Kidney (tissue), 14 donors: ENCODE data around the gene PSPC1. TPM values are rescaled to one million over a fixed set of nuclear protein-coding genes. Genes with fewer than 3 reads are reported as not detected.

Source experiments
- DNase-seq, 5 donors: peaks; one replicate each; pipeline ENCODE4 v3.0.0-alpha.2; 2013 to 2020
- FAIRE-seq: peaks from 2 replicates; lab custom pipeline; 2012; peaks lifted over from hg19 to GRCh38; lab: Jason Lieb, UNC
- H3K27ac ChIP-seq, 2 donors: one replicate each; pipeline ENCODE4 v1.7.0; 2013; ENCODE audit warnings: low read depth in 2 of 2, low read length in 2 of 2, inconsistent platforms in 1 of 2
- H3K27me3 ChIP-seq: one replicate; pipeline ENCODE4 v1.7.1; 2013; ENCODE audit warnings: low read length, inconsistent platforms; ENCODE audit not compliant: control insufficient read depth, insufficient read depth
- H3K36me3 ChIP-seq, 3 donors: one replicate each; pipeline versions ENCODE4 v1.7.0 to v1.7.1; 2013; ENCODE audit warnings: low read length in 3 of 3, control low read depth in 1 of 3, inconsistent platforms in 1 of 3; ENCODE audit not compliant: insufficient read depth in 3 of 3, control insufficient read depth in 2 of 3
- H3K4me1 ChIP-seq, 3 donors: one replicate each; pipeline versions ENCODE4 v1.7.0 to v1.7.1; 2013; ENCODE audit warnings: low read length in 3 of 3, inconsistent platforms in 1 of 3, low read depth in 1 of 3; ENCODE audit not compliant: control insufficient read depth in 2 of 3, insufficient read depth in 2 of 3
- H3K4me3 ChIP-seq, 3 donors: one replicate each; pipeline versions ENCODE4 v1.7.0 to v1.8.1; 2013; ENCODE audit warnings: low read length in 3 of 3, control low read depth in 1 of 3, inconsistent platforms in 1 of 3
- H3K9ac ChIP-seq, 3 donors: one replicate each; pipeline versions ENCODE4 v1.7.0 to v1.7.1; 2013; ENCODE audit warnings: low read length in 3 of 3, control low read depth in 1 of 3, inconsistent platforms in 1 of 3
- H3K9me3 ChIP-seq, 3 donors: one replicate each; pipeline versions ENCODE4 v1.7.0 to v1.7.1; 2013; ENCODE audit warnings: low read length in 3 of 3, control low read depth in 1 of 3, inconsistent platforms in 1 of 3; ENCODE audit not compliant: control insufficient read depth in 2 of 3, insufficient read depth in 1 of 3
- intact Hi-C: fragments of 100-400 bp; cut with DNase I; formaldehyde crosslinking; loops from one replicate; pipeline ENCODE4 v1.11.1; 2022
- polyA plus RNA-seq: library from polyadenylated mRNA; stranded (reverse); fragments of 350-450 nt; fragmentation: Illumina TruSeq; extraction: RNeasy Lipid Tissue Mini Kit (QIAGEN cat#74804); gene quantifications from one replicate; pipeline ENCODE4 v1.2.3, GENCODE V29; 2014; ENCODE audit warnings: low read depth, low replicate concordance; ENCODE audit not compliant: insufficient read depth
- total RNA-seq: library from RNA; stranded (reverse); fragmentation: NEBNext Ultra II Directional; extraction: Animal tissue kit (Norgen Biotek cat#: 25700); gene quantifications from one replicate; pipeline ENCODE4 v1.2.1, GENCODE V29; 2021
- TF ChIP-seq, protein P1 (sequence below): IDR thresholded peaks from 3 replicates; pipeline ENCODE4 v1.5.1; 2012; ENCODE audit warnings: mild to moderate bottlenecking, moderate library complexity, borderline replicate concordance; ENCODE audit not compliant: insufficient read depth; ENCODE audit errors: extremely low read depth
- donor health status: control.
- donor health status: control.
- donor health status: control.
- donor health status: control.
- donor health status: control.
- donor health status: DM: yes; HTN: yes; CAD: no.
- donor health status: Normal renal cell carcinoma (clear cell type).

The PSPC1 gene
- total and polyA plus RNA-seq, 2 donors from 2014 or later, result 31.8 to 57.6 TPM

DNA sequence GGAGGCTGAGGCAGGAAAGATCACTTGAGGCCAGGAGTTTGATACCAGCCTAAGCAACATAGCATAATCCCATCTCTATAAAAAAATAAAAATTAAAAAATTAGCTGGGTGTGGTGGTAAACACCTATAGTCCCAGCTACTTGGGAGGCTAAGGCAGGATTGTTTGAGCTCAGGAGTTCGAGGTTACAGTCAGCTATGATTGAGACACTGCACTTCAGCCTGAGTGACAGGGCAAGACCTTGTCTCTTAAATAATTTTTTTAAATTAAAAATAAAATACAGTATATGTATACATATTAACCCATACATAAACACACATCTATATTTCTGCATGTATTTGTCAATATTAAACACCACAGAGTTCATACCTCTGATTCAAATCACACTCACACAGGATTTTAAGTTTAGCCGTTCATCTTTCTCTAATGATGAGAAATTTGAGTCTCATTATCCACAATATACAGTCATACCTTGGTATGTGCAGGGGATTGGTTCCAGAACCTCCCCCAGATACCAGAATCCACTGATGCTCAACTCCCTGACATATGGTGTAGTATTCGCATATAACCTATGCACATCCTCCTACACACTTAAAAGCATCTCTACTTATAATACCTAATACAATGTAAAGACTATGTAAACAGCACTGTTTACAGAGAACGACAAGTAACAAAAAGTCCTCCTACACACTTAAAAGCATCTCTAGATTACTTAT is 44.7 kb downstream of the PSPC1 start:
- FAIRE-seq (no peak), DNase-seq (no peak)
- Histone ChIP-seq H3K9ac (no peak overlapping the region), H3K36me3 (peaks cover 6 to 9% (median 9%) of the 10 kb centered on the region in 3 donors), H3K9me3 (no peaks in the 10 kb centered on the region), H3K27ac (no peak overlapping the region), H3K4me1 (no peaks in the 10 kb centered on the region), H3K4me3 (no peak overlapping the region), H3K27me3 (no peaks in the 10 kb centered on the region)
- TF ChIP-seq, protein P1, sequence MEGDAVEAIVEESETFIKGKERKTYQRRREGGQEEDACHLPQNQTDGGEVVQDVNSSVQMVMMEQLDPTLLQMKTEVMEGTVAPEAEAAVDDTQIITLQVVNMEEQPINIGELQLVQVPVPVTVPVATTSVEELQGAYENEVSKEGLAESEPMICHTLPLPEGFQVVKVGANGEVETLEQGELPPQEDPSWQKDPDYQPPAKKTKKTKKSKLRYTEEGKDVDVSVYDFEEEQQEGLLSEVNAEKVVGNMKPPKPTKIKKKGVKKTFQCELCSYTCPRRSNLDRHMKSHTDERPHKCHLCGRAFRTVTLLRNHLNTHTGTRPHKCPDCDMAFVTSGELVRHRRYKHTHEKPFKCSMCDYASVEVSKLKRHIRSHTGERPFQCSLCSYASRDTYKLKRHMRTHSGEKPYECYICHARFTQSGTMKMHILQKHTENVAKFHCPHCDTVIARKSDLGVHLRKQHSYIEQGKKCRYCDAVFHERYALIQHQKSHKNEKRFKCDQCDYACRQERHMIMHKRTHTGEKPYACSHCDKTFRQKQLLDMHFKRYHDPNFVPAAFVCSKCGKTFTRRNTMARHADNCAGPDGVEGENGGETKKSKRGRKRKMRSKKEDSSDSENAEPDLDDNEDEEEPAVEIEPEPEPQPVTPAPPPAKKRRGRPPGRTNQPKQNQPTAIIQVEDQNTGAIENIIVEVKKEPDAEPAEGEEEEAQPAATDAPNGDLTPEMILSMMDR, result no peak
- intact Hi-C loops, result no loop called here

DNA sequence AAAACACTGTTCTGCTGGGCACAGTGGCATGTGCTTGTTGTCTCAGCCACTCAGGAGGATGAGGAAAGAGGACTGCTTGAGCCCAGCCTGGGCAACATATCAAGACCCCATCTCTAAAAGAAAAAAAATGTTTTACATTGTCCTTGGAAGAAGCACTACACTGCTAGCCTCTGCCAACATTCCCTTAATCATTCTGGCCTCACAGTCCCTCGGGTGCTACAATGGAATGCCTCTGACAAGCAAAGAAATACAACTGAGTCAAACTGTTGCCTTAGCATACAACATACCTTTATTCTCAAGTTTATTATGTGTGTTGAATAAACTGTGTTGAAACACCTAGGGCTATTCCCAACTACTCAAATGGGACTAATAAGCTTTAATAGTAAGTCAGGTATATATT is 56.1 kb downstream of the PSPC1 start:
- H3K4me1 ChIP-seq, result no peaks in the 10 kb centered on the region
- H3K9ac ChIP-seq, result no peak overlapping the region
- H3K36me3 ChIP-seq, result peaks cover 0 to 4% (median 2%) of the 10 kb centered on the region in 3 donors
- DNase-seq (no peak), FAIRE-seq (no peak)
- no peaks in the 10 kb centered on the region for H3K27me3 ChIP-seq
- no peaks in the 10 kb centered on the region for H3K9me3 ChIP-seq
- no peak overlapping the region for H3K4me3 ChIP-seq
- TF ChIP-seq, protein P1, result no peak
- H3K27ac ChIP-seq, result no peak overlapping the region
- intact Hi-C loops, result no loop called here

GRCh38 chr13:19725320-19725719 is 57.4 kb downstream of the PSPC1 start:
- intact Hi-C loops, result no loop called here
- TF ChIP-seq, protein P1, result no peak
- Histone ChIP-seq H3K4me1 (no peaks in the 10 kb centered on the region), H3K27ac (no peak overlapping the region), H3K27me3 (no peaks in the 10 kb centered on the region), H3K36me3 (peaks cover 0 to 4% (median 2%) of the 10 kb centered on the region in 3 donors), H3K9me3 (no peaks in the 10 kb centered on the region), H3K9ac (no peak overlapping the region), H3K4me3 (no peak overlapping the region)
- no peak for DNase-seq
- no peak for FAIRE-seq
